ENCODE results near the gene PLEKHO1. TPM values are rescaled to one million over a fixed set of nuclear protein-coding genes. Genes with fewer than 3 reads are reported as not detected.
A peak's percentile ranks its signal among the peaks of the same experiment; 100 is the strongest.
"Not testable (repeated sequence)": the region's sequence is repeated elsewhere in the genome, so short reads cannot be mapped to it uniquely, and the experiment has no call there.

Gene PLEKHO1
- total and polyA plus RNA-seq, 2 experiments from 2014 or later = 26.9 to 30.7 TPM

DNA sequence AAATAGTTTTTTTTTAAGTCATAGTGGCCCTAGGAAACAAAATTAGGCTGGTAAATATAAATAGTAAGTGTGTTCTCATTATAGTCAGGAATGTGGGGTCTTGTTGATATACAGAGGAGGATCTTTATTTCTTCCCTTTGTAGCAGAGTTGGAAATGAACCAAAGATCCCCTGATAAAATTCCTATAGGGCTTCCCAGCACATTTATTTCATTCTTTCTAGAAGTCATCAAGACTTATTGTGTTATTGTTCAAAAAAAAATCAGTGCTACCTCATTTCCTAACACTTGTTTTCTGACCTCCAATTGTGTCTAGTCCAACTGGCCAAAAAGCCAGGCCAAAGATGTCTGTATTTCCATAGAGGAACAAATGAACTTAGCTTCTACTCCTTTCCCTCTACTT lies 7.6 kb upstream of the PLEKHO1 start:
- Histone ChIP-seq H3K36me3 (ENCODE audit: low read depth) (no peaks in the 10 kb centered on the region), H3K4me2 (ENCODE audit: unreplicated experiment) (no peak overlapping the region), H3K27me3 (replicated peaks; ENCODE audit: insufficient read depth) (no peaks in the 10 kb centered on the region), H3K9me2 (ENCODE audit: insufficient read depth) (no peaks in the 10 kb centered on the region), H3K4me3 (no peak overlapping the region), H3K79me2 (ENCODE audit: insufficient read depth) (no peaks in the 10 kb centered on the region), H3K9ac (no peak overlapping the region), H3K9me3 (ENCODE audit: low read depth) (no peaks in the 10 kb centered on the region), H3K4me1 (ENCODE audit: insufficient read depth) (peaks cover 7% of the 10 kb centered on the region; the same call in 1 of the 2 replicates), H3F3A (ENCODE audit: insufficient read depth) (0 out of 2 replicates have a peak, but pooled peaks cover 10% of the 10 kb centered on the region), H4K20me1 (ENCODE audit: insufficient read depth) (no peaks in the 10 kb centered on the region), H2AFZ (no peak overlapping the region), H3K27ac (no peak overlapping the region)
- TF ChIP-seq EZH2phosphoT487 (IDR thresholded peaks at IDR 0.05; ENCODE audit: insufficient read depth, low read depth) = no peak
- TF ChIP-seq EZH2 (IDR thresholded peaks at IDR 0.05; ENCODE audit: insufficient read depth, poor library complexity, severe bottlenecking) = no peak
- DNase-seq = no peak
- in situ Hi-C loops (cut with MboI) = no loop called here

DNA sequence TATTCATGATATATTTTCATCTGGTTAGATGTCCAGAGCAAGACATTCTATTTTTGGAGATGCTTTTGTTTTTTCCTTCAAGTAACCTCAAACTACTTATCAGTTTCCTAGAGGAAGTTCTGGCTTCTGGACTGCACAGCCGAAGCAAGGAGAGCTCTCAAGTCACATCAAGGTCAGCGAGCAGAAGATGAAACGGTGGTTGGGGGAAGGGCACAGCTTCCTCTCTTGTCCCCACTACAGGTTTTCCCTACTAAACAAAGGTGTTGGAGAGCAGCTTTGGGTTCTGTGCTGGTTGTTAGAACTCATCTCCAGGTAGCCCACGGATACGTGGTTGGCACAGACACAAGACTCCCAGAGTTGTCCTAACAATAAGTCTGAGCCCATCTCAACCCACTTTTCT lies 5.1 kb upstream of the PLEKHO1 start:
- Histone ChIP-seq H3K4me2 (ENCODE audit: unreplicated experiment) (no peak overlapping the region), H3K27me3 (replicated peaks; ENCODE audit: insufficient read depth) (no peaks in the 10 kb centered on the region), H3K4me3 (no peak overlapping the region), H2AFZ (no peak overlapping the region), H3F3A (ENCODE audit: insufficient read depth) (peaks cover 25% of the 10 kb centered on the region), H3K4me1 (ENCODE audit: insufficient read depth) (peaks cover 7% of the 10 kb centered on the region; the same call in 1 of the 2 replicates), H3K36me3 (ENCODE audit: low read depth) (no peaks in the 10 kb centered on the region), H3K79me2 (ENCODE audit: insufficient read depth) (no peaks in the 10 kb centered on the region), H3K9ac (no peak overlapping the region), H3K9me2 (ENCODE audit: insufficient read depth) (no peaks in the 10 kb centered on the region), H4K20me1 (ENCODE audit: insufficient read depth) (no peaks in the 10 kb centered on the region), H3K9me3 (ENCODE audit: low read depth) (no peaks in the 10 kb centered on the region), H3K27ac (no peak overlapping the region)
- no peak for DNase-seq
- in situ Hi-C loops (cut with MboI) = no loop called here
- 91 to 97% methylated on average over 5 of the region's 5 CpGs for WGBS, 2 experiments (ENCODE audit: low coverage in 1 of 2, low lambda C conversion rate in 2 of 2, missing lambda C conversion rate in 2 of 2)
- TF ChIP-seq EZH2phosphoT487 (IDR thresholded peaks at IDR 0.05; ENCODE audit: insufficient read depth, low read depth) (no peak), EZH2 (IDR thresholded peaks at IDR 0.05; ENCODE audit: insufficient read depth, poor library complexity, severe bottlenecking) (no peak)

GRCh38 chr1:150146016-150146415 lies 3.7 kb upstream of the PLEKHO1 start:
- H4K20me1 ChIP-seq (ENCODE audit: insufficient read depth); H3K9me2 ChIP-seq (ENCODE audit: insufficient read depth); H2AFZ ChIP-seq; H3K4me3 ChIP-seq; H3K9ac ChIP-seq; H3K36me3 ChIP-seq (ENCODE audit: low read depth); H3K27ac ChIP-seq; in situ Hi-C loops (cut with MboI); H3K79me2 ChIP-seq (ENCODE audit: insufficient read depth); H3K4me2 ChIP-seq (ENCODE audit: unreplicated experiment); H3K27me3 ChIP-seq (replicated peaks; ENCODE audit: insufficient read depth); H3K4me1 ChIP-seq (ENCODE audit: insufficient read depth); DNase-seq; H3K9me3 ChIP-seq (ENCODE audit: low read depth): not testable (repeated sequence)
- H3F3A ChIP-seq (ENCODE audit: insufficient read depth) = peaks cover 25% of the 10 kb centered on the region
- WGBS, 2 experiments (ENCODE audit: low coverage in 1 of 2, low lambda C conversion rate in 2 of 2, missing lambda C conversion rate in 2 of 2) = 85 to 87% methylated on average over 5 of the region's 5 CpGs

DNA sequence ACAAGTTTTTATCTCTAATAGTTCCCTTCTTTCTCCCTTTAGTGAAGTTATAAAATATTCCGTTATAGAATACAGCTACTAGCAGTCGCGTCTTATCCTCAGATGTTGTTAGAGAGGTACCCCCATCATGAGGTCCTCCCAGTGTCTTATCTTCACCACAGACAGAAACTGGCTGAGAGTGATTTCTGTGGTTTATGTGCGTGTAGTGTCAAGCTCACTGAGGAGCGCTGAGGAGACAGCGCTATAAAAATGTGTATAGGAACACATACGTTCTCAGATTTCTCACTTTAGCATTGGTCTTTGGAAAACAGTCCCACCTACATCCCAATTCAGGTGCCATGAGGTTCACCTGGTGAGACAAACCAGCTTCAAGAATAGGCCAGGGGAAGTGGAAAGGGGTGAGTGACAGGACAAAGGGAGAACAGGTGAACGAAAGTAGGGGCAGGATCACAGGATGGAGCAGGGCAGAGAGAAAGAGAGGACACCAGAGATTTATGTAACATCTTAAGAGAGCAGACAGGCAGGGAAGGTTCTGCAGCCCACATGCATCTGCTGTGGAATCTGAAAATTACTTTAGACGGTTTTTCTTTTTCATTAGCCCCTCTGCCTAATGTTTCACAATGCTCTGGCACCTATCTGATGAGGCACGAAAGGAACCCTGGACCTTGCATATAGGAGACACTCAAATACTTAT lies 2.7 kb upstream of the PLEKHO1 start:
- H3K4me3 ChIP-seq = no peak overlapping the region
- no peaks in the 10 kb centered on the region for H4K20me1 ChIP-seq (ENCODE audit: insufficient read depth)
- TF ChIP-seq EZH2phosphoT487 (IDR thresholded peaks at IDR 0.05; ENCODE audit: insufficient read depth, low read depth) (no peak), EZH2 (IDR thresholded peaks at IDR 0.05; ENCODE audit: insufficient read depth, poor library complexity, severe bottlenecking) (no peak)
- H3K9me3 ChIP-seq (ENCODE audit: low read depth) = no peaks in the 10 kb centered on the region
- H3K36me3 ChIP-seq (ENCODE audit: low read depth) = no peaks in the 10 kb centered on the region
- no peak for DNase-seq
- no peaks in the 10 kb centered on the region for H3K9me2 ChIP-seq (ENCODE audit: insufficient read depth)
- no peak overlapping the region for H2AFZ ChIP-seq
- H3K27ac ChIP-seq = no peak overlapping the region
- H3K4me1 ChIP-seq (ENCODE audit: insufficient read depth) = peaks cover 13% of the 10 kb centered on the region
- 88 to 92% methylated on average over 10 of the region's 10 CpGs for WGBS, 2 experiments (ENCODE audit: low coverage in 1 of 2, low lambda C conversion rate in 2 of 2, missing lambda C conversion rate in 2 of 2)
- in situ Hi-C loops (cut with MboI) = no loop called here
- peaks cover 21% of the 10 kb centered on the region for H3F3A ChIP-seq (ENCODE audit: insufficient read depth)
- no peak overlapping the region for H3K4me2 ChIP-seq (ENCODE audit: unreplicated experiment)
- H3K79me2 ChIP-seq (ENCODE audit: insufficient read depth) = peaks cover 17% of the 10 kb centered on the region
- H3K27me3 ChIP-seq (replicated peaks; ENCODE audit: insufficient read depth) = no peaks in the 10 kb centered on the region
- H3K9ac ChIP-seq = no peak overlapping the region

- in situ Hi-C loops (cut with MboI) = no loop called here
Measured at GRCh38 chr1:150148837-150149270, 862 bp upstream of the PLEKHO1 start.

More at GRCh38 chr1:150148837-150149270, 862 bp upstream of the PLEKHO1 start:
- DNase-seq = peak; percentile 32
- Histone ChIP-seq H3K9ac (peak overlapping the region; percentile 89), H3K79me2 (ENCODE audit: insufficient read depth) (peaks cover 35% of the 10 kb centered on the region), H3K9me2 (ENCODE audit: insufficient read depth) (no peaks in the 10 kb centered on the region), H2AFZ (peak overlapping the region; percentile 87), H4K20me1 (ENCODE audit: insufficient read depth) (no peaks in the 10 kb centered on the region), H3K4me1 (ENCODE audit: insufficient read depth) (peaks cover 26% of the 10 kb centered on the region), H3K4me2 (ENCODE audit: unreplicated experiment) (peak overlapping the region; percentile 84), H3K9me3 (ENCODE audit: low read depth) (no peaks in the 10 kb centered on the region), H3K36me3 (ENCODE audit: low read depth) (0 out of 2 replicates have a peak, but pooled peaks cover 7% of the 10 kb centered on the region), H3K27ac (peak overlapping the region; percentile 84), H3F3A (ENCODE audit: insufficient read depth) (peaks cover 31% of the 10 kb centered on the region), H3K4me3 (peak overlapping the region; percentile 95), H3K27me3 (replicated peaks; ENCODE audit: insufficient read depth) (no peaks in the 10 kb centered on the region)
- 40 to 49% methylated on average over 8 of the region's 8 CpGs for WGBS, 2 experiments (ENCODE audit: low coverage in 1 of 2, low lambda C conversion rate in 2 of 2, missing lambda C conversion rate in 2 of 2)
- TF ChIP-seq EZH2 (IDR thresholded peaks at IDR 0.05; ENCODE audit: insufficient read depth, poor library complexity, severe bottlenecking) (no peak), EZH2phosphoT487 (IDR thresholded peaks at IDR 0.05; ENCODE audit: insufficient read depth, low read depth) (no peak)

Measured in GM23248 (cell line).